HG02885 (cell line): ENCODE data around the gene ARHGAP23.
A peak's percentile ranks its signal among the peaks of the same experiment; 100 is the strongest.

ENCODE experiments used
- ATAC-seq: cut with Tn5 transposase; IDR thresholded peaks from one replicate; pipeline ENCODE4 v1.9.1; 2021; ENCODE audit warnings: mild to moderate bottlenecking; ENCODE audit not compliant: unreplicated experiment, poor library complexity

ARHGAP23 gene

DNA sequence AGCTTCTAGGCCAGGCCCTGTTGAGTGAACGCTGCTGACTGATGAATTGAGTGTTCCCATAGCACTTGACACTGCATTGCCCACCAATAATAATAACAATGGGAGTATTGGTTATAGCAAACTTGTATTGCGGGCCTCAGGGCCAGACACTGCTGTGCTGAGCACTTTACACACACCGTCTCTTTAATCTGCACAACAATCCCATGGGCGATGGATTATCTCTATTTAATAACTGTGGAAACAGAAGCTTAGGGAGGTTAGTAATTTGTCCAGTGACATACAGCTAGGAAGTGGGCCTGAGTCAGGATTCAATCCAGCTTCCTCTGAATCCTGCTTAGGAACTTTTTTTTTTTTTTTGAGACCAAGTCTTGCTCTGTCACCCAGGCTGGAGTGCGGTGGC, 11.2 kb downstream of the ARHGAP23 start:
- no peak for ATAC-seq

DNA sequence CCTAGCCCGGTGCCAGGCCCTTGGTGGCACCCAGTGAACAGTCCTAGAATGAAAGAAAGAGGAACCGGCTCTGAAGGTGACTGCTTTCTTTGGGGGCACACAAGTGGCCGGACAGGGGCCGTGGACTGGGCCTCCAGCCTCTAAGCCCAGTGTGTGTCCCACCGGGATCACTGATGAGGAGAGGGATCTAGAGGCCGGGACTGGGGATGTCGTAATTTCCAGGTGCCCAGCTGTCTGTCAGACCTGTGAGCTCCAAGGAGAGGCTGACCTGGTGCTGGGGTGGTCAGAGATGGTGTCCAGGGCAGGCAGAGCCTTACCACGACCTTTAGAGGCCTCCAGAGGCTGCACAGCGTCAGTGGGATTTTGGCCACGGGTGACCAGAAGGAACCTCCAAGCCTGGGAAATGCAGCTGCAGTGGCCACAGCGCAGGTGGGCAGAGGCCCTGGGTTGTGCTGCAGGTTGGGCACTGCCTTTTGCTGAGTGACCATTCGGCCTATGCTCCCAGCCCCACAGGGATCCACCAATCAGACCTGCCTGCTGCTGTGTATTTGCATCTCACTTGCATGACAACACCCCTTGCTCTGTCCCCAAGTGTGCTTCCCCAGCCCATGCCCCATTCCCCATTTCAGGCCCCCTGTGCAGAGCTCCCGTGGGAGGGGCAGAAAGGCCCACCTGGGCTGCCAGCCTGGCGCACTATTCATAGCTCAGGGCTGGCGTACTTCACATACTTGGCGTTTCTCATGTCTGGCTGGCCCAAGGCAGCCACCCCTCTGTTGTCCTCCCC, 12.5 kb downstream of the ARHGAP23 start:
- no peak for ATAC-seq

DNA sequence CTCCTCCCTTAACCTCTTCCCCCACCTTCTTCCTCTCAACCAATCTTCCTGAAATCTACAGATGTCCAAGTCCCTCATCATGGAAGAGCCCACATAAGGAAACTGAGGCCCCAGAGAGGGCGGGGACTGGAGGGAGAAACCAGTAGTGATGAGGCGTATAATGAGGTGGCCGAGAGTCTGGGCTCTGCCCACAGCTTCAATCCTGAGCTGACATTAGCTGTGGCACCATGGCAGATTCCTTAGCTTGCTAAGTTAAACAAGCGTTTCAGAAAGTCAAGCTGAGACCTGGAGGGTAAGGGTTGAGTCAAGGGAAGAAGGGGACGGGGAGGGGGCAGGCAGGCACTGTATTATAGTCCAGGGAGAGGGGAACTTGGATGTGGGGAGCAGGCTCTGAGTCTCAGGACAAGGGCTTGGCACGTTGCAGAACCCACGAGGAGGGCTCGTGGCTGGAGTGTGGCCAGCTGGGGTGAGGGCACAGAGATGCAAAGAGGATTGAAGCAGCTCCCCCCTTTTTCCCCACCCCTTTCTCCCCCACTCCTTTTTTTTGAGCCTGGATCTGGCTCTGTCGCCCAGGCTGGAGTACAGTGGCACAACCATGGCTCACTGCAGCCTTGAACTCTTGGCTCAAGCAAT, 13.3 kb downstream of the ARHGAP23 start:
- no peak for ATAC-seq

DNA sequence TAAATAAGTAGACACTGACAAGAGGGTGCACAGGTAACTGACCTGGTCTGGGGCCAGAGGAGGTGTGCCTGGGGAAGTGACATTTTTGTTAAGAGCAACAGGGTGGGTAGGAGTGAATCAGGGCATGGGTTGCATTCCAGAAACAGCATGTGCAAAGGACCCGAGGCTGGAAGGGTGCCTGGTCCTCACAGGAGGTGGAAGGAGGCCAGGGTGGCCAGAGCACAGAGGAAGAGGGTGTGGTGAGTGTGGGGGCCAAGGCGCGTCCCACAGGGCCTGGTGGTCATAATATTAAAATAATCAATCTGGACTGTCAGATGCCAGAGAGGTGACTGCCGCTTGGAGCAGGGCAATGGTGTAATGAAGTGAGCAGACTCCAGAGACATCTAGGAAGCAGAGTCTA, 14.3 kb downstream of the ARHGAP23 start:
- ATAC-seq, result no peak

DNA sequence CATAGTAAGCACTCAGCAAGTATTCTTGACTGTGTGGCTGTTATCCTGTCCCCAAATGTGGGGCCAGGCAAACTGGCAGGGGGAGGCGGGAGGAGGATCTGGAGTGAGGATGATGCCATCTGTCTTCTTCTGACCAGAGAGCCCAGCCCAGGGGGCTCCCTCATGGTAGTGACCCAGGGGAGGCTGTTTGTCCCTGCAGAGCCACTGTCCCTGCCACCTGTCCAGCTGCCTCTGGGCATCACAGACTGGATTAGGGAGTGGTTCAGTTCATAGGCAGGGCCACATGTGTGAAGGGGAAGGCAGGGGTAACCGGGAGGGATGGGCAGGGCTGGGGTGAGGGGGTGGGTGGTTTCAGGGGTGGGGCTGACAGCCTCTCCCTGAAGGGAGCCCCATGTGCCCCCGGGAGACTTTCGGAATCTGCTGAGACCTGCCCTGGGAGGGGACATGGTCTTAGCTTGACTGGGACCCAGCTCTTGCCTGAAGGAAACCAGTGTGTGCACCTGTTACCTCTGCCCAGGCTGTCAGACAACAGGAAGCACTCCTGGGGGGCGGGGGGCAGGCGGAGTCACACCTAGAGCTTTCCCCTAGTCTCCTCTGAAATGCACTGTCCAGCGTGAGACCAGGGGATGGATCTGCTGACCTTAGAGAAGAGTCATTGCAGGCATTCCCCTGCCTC, 15.2 kb downstream of the ARHGAP23 start:
- ATAC-seq, result no peak

DNA sequence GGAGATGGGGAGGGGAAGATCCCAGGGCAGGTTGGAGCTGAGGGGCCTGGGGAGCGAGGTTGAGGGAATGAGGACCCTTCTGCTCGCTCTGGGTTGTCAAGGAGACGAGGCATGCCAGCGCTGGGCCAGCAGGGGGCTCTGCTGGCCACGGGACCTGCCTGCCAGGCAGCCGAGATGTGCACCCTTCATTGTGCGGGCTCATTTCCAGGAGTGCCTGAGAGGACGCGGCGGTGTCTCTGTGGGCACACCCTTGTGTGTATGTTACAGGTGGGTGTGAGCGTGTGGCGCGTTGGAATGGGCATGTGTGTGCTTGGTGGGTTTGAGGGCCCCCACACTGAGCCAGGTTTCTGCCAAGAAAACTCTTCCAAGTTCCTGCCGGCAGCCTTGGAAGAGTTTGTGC, 15.9 kb downstream of the ARHGAP23 start:
- peak; percentile 41 for ATAC-seq

DNA sequence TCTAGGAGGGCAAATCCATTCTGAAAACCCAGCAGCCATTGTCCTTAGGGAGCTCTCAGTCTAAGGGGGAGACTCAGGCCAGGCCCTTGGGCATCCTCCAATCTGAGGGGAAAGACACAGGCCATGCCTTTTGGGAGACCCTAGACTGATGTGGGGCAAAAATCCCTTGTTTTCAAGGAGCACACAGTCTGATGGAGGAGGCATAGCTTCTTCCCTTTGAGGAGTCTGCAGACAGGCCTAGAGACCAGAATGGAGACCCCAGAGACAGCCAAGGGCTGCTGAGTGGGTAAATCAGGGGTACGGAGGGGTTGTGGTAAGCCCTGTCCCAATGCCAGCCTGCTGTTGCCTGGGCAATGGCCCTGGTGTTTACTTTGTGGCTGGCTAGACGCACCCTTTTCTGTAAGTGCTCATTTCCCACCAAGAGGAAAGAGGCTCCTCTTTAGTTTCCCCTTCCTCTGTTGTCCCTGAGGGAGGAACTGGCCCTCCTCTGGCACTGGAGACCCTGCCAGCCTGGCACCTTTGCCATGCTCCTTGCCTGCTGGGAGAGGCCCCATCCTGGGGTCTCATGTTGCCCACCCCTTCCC, 19.3 kb downstream of the ARHGAP23 start:
- no peak for ATAC-seq

DNA sequence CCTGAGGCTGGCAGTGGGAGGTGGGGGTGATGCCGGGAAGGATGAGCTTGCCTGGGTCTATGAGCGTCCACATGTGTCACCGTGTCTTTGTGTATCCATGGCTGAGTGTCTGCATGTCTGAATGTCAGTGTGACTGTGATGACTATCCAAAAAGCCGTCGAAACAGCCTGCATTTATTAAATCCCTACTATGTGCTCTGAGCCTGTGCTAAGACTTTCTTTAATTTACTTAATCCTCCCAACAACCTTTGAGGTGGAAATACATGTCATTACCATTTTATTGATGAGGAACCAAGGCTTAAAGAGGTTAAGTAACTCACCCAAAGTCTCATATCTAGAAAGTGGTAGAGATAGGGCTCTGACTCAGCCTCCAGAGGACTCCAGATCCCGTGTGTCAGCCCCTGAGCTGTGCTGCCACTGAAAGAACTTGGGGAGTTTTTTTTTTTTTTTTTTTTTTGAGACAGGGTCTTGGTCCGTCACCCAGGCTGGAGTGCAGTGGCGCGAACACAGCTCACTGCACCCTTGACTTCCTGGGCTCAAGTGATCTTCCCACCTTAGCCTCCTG, 20.0 kb downstream of the ARHGAP23 start:
- ATAC-seq, result no peak

DNA sequence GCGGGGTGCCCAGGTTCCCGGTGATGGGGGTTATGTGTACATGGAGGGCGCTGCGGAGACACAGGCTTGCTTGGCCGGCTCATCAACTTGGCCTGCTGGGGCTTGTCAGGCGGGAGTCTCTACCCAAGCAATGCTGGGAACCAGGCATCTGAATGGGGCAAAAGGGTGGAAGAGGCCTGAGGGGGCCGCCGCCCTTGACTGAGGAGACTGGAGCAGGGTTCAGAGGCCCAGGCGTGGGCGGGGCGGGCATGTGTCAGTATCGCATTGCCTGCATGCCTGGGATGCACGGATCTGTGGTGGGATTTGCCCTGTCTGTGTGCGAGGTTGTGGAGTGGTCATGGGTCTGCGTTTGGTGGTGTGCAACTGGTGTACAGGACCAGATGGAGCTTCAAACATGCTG, 21.1 kb downstream of the ARHGAP23 start:
- ATAC-seq, result no peak

DNA sequence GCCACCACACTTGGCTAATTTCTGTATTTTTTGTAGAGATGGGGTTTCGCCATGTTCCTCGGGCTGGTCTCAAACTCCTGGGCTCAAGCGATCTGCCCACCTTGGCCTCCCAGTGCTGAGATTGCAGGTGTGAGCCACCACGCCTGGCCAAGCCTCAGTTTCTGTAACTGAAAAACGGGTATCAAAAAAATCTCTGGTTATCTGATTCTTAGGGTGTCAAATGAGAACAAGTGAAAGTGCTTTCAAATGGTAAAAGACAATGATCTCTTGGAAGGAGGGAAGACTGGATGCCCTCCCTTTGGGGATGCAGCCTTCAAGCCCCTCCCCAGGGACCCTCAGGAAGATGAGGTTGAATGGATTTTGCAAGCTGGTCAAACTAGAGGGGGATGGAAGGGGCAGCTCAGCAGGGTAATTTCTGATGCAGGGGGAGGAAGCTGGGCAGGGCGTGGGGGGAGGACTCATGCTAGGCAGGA, 22.3 kb downstream of the ARHGAP23 start:
- ATAC-seq, result no peak

DNA sequence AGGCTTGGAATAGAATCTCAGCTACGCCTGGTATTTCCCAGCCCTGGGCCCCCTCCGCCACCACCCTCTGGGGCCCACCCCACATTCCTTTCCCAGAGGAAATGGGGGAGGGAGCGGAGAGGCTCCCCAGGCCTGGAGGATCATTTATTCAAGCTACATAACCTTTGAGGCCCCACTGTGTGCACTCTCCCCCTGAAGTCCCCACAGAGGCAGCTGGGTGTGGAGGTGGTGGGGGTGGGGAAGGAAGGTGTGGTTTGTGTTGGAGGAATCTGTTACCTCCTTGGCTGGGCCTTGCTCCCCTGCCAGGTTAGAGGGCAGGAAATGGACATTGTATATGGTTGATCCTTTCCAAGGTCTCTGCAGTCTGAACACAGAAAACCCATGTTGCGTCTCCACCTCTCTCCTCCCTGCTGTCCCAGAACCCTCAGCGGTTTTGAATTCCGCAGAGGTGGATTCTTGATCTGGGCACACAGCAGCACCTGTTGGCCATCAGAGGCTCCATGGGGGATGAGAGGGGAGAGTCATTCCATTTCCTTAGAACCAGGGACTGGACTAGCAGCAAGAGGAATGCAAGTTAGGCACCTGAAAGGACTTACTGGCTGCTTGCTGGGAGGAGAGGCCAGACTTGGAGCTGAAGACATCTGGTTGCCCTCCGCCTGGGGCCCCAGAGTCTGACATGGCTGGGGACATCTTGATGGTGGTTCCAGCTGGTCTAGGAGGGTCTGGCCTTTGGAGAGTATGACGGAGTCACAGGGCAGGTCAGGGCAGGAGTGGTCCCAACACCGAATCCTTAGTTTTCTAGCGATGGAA, 23.0 kb downstream of the ARHGAP23 start:
- ATAC-seq, result no peak

DNA sequence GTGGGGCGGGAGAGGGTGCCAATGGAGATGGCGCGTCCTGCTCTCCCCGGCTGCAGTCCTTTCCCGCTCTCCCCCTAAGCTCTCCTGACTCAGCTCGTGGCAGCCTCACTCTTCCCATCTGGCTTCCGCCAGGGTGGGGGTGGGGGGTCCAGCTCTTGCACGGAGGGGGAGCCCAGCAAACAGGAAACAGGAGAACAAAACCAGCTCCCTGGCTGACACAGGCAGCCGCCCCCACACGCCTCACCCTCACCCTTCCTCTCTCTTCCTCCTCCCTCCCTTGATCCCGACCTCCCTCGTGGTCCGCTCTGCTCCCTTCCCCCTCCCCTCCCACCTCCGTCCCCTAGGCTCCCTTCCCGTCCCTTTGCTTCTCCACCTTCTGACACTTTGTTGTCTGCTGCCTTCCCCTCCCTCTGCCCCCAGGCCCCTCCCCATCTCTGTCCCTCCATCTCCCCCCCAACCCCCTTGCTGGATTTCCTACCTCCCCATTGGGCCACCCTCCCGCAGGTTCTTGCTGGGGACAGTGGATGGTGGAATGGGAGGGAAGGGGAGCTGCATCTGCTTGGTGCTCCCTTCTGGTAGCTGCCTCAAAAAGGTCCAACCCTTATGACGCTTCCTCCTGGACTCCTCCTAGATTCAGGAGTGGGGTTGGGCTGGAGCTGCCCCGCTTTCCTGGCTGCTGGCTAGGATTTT, 23.7 kb downstream of the ARHGAP23 start:
- no peak for ATAC-seq

DNA sequence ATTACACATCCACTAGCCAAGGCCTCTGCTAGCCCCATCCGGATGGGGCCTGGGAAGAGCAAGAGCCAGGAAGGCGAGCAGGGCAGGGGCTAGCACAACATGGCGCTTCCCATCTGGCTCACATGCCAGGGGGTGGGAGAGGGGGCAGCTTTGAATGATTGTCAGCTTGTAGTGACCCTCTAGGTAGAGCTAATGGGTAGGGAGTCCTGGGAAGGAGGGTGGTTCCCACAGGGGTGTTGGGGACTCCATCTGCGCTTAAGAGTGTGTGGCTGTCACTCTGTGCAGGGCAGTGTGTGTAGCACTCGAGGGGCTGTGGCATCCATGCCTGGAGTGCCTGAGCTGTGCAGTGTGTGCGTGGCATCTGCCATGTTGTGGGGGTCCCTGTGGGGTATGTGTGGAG, 24.5 kb downstream of the ARHGAP23 start:
- ATAC-seq, result no peak

DNA sequence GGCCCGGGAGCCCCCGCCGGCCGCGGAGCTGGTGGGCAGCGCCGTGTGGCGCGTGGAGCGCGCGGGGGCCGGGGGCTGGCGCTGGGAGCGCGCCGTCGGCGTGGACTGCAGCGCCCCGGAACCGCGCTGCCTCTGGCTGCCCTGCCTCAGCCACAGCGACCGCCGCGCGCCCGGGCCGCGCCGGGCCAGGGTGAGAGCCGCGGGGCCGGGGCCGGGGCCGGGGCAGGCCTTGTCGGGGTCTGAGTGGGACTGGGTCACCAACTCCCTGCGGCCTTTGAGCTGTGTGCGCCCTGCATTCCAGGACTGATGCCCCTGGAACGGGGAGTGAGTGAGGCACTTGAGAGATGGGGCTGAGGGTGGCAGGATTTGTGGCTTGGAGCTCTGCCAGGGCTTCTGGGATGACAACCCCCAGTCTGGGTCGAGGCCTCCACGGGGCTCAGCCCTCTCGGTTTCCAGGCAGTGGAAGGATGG, 25.7 kb downstream of the ARHGAP23 start:
- ATAC-seq, result no peak

DNA sequence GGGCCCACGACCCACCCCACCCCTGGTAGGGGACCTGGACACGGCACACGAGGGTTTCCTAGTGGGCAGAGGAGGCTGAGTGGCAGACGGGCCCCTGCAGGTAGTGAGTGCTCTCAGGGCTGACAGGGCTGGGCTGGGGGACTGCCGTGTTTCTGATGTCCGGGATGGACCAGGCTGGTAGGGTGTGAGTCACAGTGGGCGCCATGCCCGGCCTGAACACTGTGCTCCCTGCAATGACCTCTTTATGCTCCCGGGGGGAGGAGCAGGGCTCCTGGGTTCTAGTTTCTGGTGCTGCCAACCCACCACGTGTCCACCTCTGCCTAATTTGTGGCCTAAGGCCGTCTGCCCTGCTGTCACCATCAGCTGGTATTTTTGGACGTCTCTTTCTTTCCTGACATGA, 26.3 kb downstream of the ARHGAP23 start:
- no peak for ATAC-seq

DNA sequence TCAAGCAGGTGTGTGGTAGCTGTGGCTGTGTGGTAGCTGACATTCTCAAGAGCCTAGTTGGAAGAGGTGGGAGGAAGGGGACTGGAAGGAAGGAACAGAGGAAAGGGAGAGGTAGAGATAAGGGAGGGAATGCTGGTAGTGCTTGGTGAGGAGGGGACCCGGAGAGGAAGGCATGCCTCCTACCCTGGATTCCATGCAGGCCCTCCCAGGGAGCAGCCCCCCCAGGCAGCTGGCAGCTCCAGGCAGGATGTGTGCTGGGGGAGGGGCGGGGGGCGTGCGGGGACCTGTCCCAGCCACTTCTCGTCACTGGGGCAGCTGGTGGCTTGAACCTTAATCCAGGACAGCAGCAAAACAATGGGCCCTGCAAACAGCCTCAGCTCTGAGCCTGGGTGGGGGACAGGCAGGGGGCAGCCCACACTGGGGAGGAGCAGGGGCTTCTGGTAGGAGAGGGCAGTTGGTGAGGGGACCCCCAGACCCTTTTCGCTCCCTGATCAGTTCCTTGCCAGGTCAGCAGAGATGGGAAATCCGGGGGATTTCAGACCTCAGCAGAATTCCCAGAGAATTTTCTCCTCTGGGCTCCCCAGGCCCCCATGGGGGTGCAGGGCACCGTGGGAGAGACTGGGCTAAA, 27.1 kb downstream of the ARHGAP23 start:
- no peak for ATAC-seq

DNA sequence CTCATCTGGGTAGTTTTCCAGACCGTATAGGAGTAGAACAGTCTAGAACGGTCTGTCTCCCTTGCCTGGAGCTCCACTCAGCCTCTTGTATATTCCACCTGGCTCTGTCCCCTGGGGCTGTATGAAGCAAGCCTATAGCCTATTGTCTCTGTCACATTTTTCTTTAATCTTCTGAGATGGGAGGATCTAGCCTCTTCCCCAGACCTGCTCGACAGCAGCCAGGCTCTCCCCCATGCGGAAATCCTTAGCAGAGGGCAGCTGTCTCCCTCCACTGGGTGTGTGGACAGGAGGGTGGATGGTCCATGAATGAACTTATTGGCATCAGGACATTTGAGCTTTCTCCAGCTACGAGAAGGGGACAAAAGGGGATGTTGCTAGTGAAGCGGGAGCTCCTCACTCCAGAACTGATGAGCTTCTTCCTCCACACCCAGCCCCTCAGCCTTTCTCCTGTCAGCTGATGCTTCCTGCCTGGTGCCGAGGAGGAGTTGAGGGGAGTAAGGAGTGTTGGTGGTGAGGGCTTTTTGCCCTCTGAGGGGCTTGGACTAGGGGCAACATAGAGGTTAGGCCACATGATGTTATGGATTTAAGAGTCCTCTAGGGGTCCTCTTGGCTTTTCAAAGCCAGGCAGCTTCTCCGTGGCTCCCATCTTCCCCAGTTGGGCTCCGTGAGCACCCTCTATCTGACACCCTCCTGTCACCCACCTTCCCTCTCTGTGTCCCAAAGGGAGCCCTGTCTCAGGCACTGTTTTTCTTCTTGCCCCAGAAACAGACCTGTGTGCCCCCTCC, 28.0 kb downstream of the ARHGAP23 start:
- ATAC-seq, result no peak
